ENCODE measurements around the gene ITGB8. TPM values are rescaled to one million over a fixed set of nuclear protein-coding genes. Genes with fewer than 3 reads are reported as not detected.

The ITGB8 gene
- polyA plus RNA-seq, 1 donor from 2014 or later = 12.2 TPM

- H3K9me2 ChIP-seq (ENCODE audit: insufficient read depth, low read length) = no peaks in the 10 kb centered on the region
- no peaks in the 10 kb centered on the region for H4K20me1 ChIP-seq (ENCODE audit: insufficient read depth)
- H3K4me3 ChIP-seq (ENCODE audit: low read length) = no peak overlapping the region
- H3K27ac ChIP-seq (ENCODE audit: low read length) = no peak overlapping the region
- H3K27me3 ChIP-seq (ENCODE audit: insufficient read depth, low read depth, low read length) = no peaks in the 10 kb centered on the region
- no peaks in the 10 kb centered on the region for H3K36me3 ChIP-seq (ENCODE audit: insufficient read depth, low read length)
- no peak overlapping the region for H3K9ac ChIP-seq (ENCODE audit: low read length)
- H3F3A ChIP-seq (ENCODE audit: insufficient read depth, low read length, poor library complexity, severe bottlenecking) = no peaks in the 10 kb centered on the region
- no peaks in the 10 kb centered on the region for H3K9me3 ChIP-seq (ENCODE audit: low read length)
- H2AFZ ChIP-seq (ENCODE audit: low read depth, low read length) = no peak overlapping the region
- no peaks in the 10 kb centered on the region for H3K79me2 ChIP-seq (replicated peaks; ENCODE audit: insufficient read depth, low read length)
- TF ChIP-seq CTCF (IDR thresholded peaks at IDR 0.05; ENCODE audit: poor library complexity, severe bottlenecking) = no peak
- TF ChIP-seq EZH2 (IDR thresholded peaks at IDR 0.05; ENCODE audit: borderline replicate concordance, insufficient read depth, low read length, poor library complexity, severe bottlenecking) = no peak
- no peak for TF ChIP-seq TAF1 (IDR thresholded peaks at IDR 0.05; ENCODE audit: low read depth)
- H3K4me2 ChIP-seq (ENCODE audit: low read length) = no peak overlapping the region
These were observed 100.4 kb downstream of the ITGB8 start for GRCh38 chr7:20431146-20431545.

- no peaks in the 10 kb centered on the region for H3K79me2 ChIP-seq (replicated peaks; ENCODE audit: insufficient read depth, low read length)
- no peak for TF ChIP-seq RAD21 (conservative IDR thresholded peaks at IDR 0.05)
- no peak for TF ChIP-seq TAF1 (IDR thresholded peaks at IDR 0.05; ENCODE audit: low read depth)
- no peak for TF ChIP-seq SMC3 (conservative IDR thresholded peaks at IDR 0.05; ENCODE audit: poor library complexity)
- no peak for TF ChIP-seq EP300 (conservative IDR thresholded peaks at IDR 0.05; ENCODE audit: poor library complexity, severe bottlenecking)
- no peak for TF ChIP-seq EZH2 (IDR thresholded peaks at IDR 0.05; ENCODE audit: borderline replicate concordance, insufficient read depth, low read length, poor library complexity, severe bottlenecking)
- TF ChIP-seq REST (IDR thresholded peaks at IDR 0.05; ENCODE audit: borderline replicate concordance) = no peak
- TF ChIP-seq POLR2AphosphoS5 (IDR thresholded peaks at IDR 0.05) = no peak
- no peak overlapping the region for H3K9ac ChIP-seq (ENCODE audit: low read length)
- H4K20me1 ChIP-seq (ENCODE audit: insufficient read depth) = no peaks in the 10 kb centered on the region
- H3K9me3 ChIP-seq (ENCODE audit: low read length) = no peaks in the 10 kb centered on the region
- H3K27ac ChIP-seq (ENCODE audit: low read length) = no peak overlapping the region
- no peak overlapping the region for H3K4me2 ChIP-seq (ENCODE audit: low read length)
- H3K4me3 ChIP-seq (ENCODE audit: low read length) = no peak overlapping the region
- no peaks in the 10 kb centered on the region for H3K36me3 ChIP-seq (ENCODE audit: insufficient read depth, low read length)
- H3K9me2 ChIP-seq (ENCODE audit: insufficient read depth, low read length) = no peaks in the 10 kb centered on the region
- H3F3A ChIP-seq (ENCODE audit: insufficient read depth, low read length, poor library complexity, severe bottlenecking) = no peaks in the 10 kb centered on the region
- H2AFZ ChIP-seq (ENCODE audit: low read depth, low read length) = no peak overlapping the region
- no peaks in the 10 kb centered on the region for H3K27me3 ChIP-seq (ENCODE audit: insufficient read depth, low read depth, low read length)
These were observed 101.4 kb downstream of the ITGB8 start for GRCh38 chr7:20432071-20432470.

- H3K27ac ChIP-seq (ENCODE audit: low read length) = no peak overlapping the region
- H3K9me2 ChIP-seq (ENCODE audit: insufficient read depth, low read length) = no peaks in the 10 kb centered on the region
- H3K36me3 ChIP-seq (ENCODE audit: insufficient read depth, low read length) = no peaks in the 10 kb centered on the region
- no peaks in the 10 kb centered on the region for H4K20me1 ChIP-seq (ENCODE audit: insufficient read depth)
- no peak overlapping the region for H2AFZ ChIP-seq (ENCODE audit: low read depth, low read length)
- no peaks in the 10 kb centered on the region for H3K79me2 ChIP-seq (replicated peaks; ENCODE audit: insufficient read depth, low read length)
- no peaks in the 10 kb centered on the region for H3K27me3 ChIP-seq (ENCODE audit: insufficient read depth, low read depth, low read length)
- TF ChIP-seq EZH2 (IDR thresholded peaks at IDR 0.05; ENCODE audit: borderline replicate concordance, insufficient read depth, low read length, poor library complexity, severe bottlenecking) (no peak), RAD21 (conservative IDR thresholded peaks at IDR 0.05) (no peak), TAF1 (IDR thresholded peaks at IDR 0.05; ENCODE audit: low read depth) (no peak), MXI1 (conservative IDR thresholded peaks at IDR 0.05; ENCODE audit: poor library complexity, severe bottlenecking) (no peak), REST (IDR thresholded peaks at IDR 0.05; ENCODE audit: borderline replicate concordance) (no peak), POLR2AphosphoS5 (IDR thresholded peaks at IDR 0.05) (no peak), SMC3 (conservative IDR thresholded peaks at IDR 0.05; ENCODE audit: poor library complexity) (no peak), EP300 (conservative IDR thresholded peaks at IDR 0.05; ENCODE audit: poor library complexity, severe bottlenecking) (no peak), CTCF (IDR thresholded peaks at IDR 0.05; ENCODE audit: poor library complexity, severe bottlenecking) (no peak)
- no peak overlapping the region for H3K4me3 ChIP-seq (ENCODE audit: low read length)
- H3K9me3 ChIP-seq (ENCODE audit: low read length) = no peaks in the 10 kb centered on the region
- no peak overlapping the region for H3K4me2 ChIP-seq (ENCODE audit: low read length)
- H3F3A ChIP-seq (ENCODE audit: insufficient read depth, low read length, poor library complexity, severe bottlenecking) = no peaks in the 10 kb centered on the region
- H3K9ac ChIP-seq (ENCODE audit: low read length) = no peak overlapping the region
These were observed 104.6 kb downstream of the ITGB8 start for GRCh38 chr7:20435305-20435704.
